ENCODE measurements around the gene EEFSEC.

Gene EEFSEC

GRCh38 chr3:128317698-128318231 lies 164.5 kb downstream of the EEFSEC start:
- DNase-seq, result peak in 6 of 42 donors; percentile 7 to 36 (median 28)
- intact Hi-C loops (cut with DNase I), result no loop called here

DNA sequence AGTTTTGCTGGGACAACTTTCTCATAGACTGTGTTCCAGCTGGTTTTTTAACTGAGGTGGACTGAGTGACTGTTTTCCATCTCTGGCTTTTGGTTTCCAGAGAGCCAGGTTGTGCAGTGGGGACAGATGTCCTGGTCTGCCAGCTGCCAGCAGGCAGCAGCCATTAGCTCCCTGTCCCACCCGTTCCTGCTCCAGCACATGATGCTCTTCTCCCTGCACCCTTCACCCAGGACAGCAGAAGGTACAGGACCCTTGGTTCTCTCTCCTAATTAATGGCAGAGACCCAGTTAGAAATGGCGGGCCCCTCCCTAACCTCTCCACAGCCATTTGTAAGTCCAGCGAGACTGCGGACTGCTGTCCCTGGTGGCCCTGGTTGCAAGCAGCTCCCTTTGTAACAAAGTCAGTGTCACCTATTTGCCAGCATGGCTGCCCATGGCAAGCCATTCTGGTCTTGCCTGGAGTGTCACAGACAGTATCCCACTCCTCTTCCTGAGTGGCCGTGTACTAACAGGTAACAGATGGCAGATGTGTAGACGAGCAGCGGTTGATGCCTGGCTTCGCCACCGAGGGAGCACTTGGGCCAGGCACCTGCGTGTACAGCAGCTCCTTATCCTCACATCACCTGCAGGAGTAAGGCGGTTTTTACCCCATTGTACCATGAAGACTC lies 165.1 kb downstream of the EEFSEC start:
- peak in 7 of 42 donors; percentile 1 to 29 (median 16) for DNase-seq
- intact Hi-C loops (cut with DNase I), result no loop called here

GRCh38 chr3:128319107-128319506 lies 165.8 kb downstream of the EEFSEC start:
- DNase-seq, result peak in 6 of 42 donors; percentile 2 to 14 (median 9)
- intact Hi-C loops (cut with DNase I), result no loop called here

GRCh38 chr3:128319741-128320141 lies 166.5 kb downstream of the EEFSEC start:
- DNase-seq, result peak in 7 of 42 donors; percentile 0 to 18 (median 11)
- intact Hi-C loops (cut with DNase I), result loop anchor here (10.0 kb wide), 1 partner anchor 145 kb away; no protein-coding TSS in a partner anchor

- peak in 8 of 42 donors; percentile 1 to 27 (median 17) for DNase-seq
- intact Hi-C loops (cut with DNase I), result loop anchor here (10.0 kb wide), 1 partner anchor 146 kb away; no protein-coding TSS in a partner anchor
Measured at GRCh38 chr3:128320551-128321340, 167.5 kb downstream of the EEFSEC start.

DNA sequence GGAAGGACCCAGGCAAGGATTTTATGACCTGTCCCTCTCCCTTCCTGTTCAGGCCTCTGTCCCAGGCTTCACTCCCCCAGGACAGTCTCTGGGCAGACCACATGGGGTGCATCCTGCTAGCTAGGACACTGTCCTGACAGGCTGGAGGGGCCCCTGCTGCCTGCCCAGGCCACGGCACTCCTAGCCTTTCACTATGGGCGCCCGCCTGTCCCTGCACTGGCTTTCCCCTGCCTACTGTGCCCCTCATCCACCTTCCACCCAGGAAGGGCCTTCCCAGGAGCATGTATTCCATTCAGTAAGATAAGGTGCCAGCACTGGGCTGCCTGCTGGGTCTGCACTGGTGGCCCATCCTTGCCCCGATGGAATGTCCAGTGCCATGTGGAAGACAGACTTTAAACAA lies 168.1 kb downstream of the EEFSEC start:
- intact Hi-C loops (cut with DNase I), result loop anchor here (10.0 kb wide), 1 partner anchor 147 kb away; no protein-coding TSS in a partner anchor
- DNase-seq, result peak in 5 of 42 donors; percentile 1 to 29 (median 12)

- intact Hi-C loops (cut with DNase I), result loop anchor here (10.0 kb wide), 1 partner anchor 148 kb away; no protein-coding TSS in a partner anchor
- peak in 41 of 42 donors; percentile 23 to 81 (median 52) for DNase-seq
Measured at GRCh38 chr3:128322030-128323022, 169.0 kb downstream of the EEFSEC start.

GRCh38 chr3:128323206-128324081 lies 170.2 kb downstream of the EEFSEC start:
- peak in 7 of 42 donors; percentile 5 to 35 (median 19) for DNase-seq
- intact Hi-C loops (cut with DNase I), result loop anchor here (10.0 kb wide), 1 partner anchor 149 kb away; no protein-coding TSS in a partner anchor

DNA sequence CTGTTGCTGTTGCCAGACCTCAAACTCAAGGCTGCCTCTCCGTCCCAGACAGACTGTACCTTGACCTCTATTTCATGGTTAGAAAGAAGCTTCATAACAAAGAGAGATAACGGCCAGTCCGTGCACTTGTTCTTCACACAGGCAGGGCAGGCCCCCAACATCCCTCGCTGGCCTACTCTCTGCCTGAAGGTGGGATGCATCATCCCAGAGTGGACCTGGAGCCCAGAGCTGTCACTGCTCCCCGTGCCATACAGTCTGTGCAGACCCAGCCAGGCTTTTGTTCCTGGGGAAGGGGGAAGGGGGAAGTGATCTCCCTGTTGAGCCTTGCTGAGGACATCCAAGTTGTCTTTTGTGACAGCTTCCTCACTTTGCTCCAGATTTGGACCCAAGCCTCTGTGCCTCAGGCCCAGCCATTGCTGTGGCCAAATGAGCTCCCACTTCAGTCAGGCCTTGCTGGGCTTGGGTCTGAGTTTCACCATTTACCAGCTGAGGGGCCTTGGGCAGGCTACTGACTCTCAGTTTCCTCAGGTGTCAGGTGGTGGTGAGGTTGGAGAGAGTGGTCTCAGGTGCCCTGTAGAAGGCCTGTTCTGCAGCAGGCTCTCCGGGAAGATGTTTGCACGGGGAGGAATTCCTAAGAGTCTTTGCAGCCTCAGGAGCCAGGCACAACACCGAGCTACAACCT lies 171.8 kb downstream of the EEFSEC start:
- intact Hi-C loops (cut with DNase I), result loop anchor here (10.0 kb wide), 1 partner anchor 150 kb away; no protein-coding TSS in a partner anchor
- DNase-seq, result peak in 7 of 42 donors; percentile 4 to 28 (median 14)

- peak in 4 of 42 donors; percentile 6 to 28 (median 19) for DNase-seq
- intact Hi-C loops (cut with DNase I), result loop anchor here (10.0 kb wide), 1 partner anchor 151 kb away; no protein-coding TSS in a partner anchor
Measured at GRCh38 chr3:128326051-128326823, 173.0 kb downstream of the EEFSEC start.

- DNase-seq, result peak in 4 of 42 donors; percentile 2 to 26 (median 8)
- intact Hi-C loops (cut with DNase I), result loop anchor here (10.0 kb wide), 1 partner anchor 153 kb away; no protein-coding TSS in a partner anchor
Measured at GRCh38 chr3:128327606-128328031, 174.3 kb downstream of the EEFSEC start.

DNA sequence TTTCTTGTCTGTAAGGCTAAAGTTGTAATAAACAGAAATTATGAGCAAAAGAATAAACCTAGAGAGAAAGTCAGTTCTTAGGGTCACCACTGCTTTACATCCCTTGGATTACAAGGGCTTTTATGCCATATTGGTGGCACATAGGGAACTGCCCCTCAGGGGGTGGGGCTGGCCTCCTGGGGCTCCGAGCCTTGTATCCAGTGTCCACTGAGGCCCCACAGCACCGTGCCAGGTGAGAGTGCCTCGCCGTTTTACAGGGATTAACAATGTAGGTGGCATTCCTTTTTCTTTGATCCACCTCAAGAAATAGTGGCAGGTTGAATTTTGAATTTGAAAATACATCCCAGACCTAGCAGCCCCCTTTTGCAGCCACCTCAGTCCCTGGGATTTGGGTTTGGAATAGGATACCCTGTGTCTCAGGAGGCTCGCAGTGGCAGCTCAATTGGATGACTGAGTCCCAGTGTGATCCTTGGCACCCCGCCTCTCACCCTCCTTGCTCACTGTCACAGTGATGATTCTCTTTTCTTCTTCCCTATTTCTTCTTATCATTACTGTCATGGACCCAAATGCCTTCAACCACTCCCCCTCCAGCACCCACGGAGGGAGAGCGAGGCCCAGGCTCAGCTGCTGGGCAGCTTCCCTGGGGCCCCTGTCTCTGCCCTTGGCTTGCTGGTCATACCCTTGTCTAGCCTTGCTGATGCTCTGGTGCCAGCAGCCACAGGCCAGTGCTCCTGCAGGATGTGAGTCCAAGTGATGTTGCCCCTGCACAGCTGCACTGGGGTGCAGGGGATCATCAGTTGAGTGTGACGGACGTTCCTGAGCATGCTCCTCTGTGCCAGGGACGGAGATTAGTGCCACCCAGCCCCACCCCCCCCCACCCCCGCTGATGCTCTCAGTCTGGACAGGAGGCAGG lies 175.5 kb downstream of the EEFSEC start:
- DNase-seq, result peak in 5 of 42 donors; percentile 10 to 31 (median 13)
- intact Hi-C loops (cut with DNase I), result loop anchor here (10.0 kb wide), 1 partner anchor 154 kb away; no protein-coding TSS in a partner anchor

DNA sequence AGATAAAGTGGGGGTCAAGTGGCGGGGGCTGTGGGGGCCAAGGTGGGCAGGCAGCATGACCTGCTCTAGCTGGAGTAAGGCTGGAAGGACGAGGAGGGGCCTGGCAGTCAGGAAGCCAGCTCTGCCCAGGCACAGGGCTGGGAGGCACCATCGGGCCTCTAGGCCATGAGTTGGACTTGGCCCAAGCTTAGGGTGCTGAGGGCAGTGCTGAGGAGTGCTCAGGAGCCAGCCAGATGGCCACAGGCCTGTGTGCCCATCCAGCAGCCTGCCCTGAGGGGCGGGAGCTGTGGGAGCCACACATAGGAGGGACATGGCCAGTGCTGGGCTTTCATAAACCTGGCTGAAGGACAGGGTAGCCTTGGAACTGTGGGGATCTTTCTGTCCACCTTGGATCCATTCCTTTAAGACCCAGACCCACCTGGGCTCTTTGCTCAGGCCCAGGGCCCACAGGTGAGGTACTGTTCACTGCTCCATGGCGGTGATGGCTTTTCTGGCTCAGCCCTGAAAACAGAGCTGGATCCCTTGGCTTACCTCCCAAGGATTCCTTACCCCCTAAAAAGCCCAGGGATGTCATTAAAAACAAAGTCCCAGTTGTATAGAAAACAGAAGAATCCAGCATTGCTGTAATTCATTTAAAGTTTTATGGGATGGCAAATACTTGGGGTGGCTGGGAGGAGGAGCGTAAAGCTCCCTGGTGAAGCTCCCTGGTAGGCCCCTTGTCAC lies 176.4 kb downstream of the EEFSEC start:
- intact Hi-C loops (cut with DNase I), result loop anchor here (10.0 kb wide), 1 partner anchor 155 kb away; no protein-coding TSS in a partner anchor
- DNase-seq, result peak in 4 of 42 donors; percentile 2 to 16 (median 10)

All from head of caudate nucleus (tissue), 42 donors.